Astrocyte (in vitro differentiated cells and primary cell): Measurements from ENCODE around the gene CBFB.

Experiments used
- EZH2 ChIP-seq: IDR thresholded peaks from 2 replicates; pipeline ENCODE4 v1.6.1; 2012; ENCODE audit warnings: mild to moderate bottlenecking, low read length, inconsistent platforms; ENCODE audit not compliant: insufficient read depth
- TF ChIP-seq, protein P1 (sequence below): IDR thresholded peaks from 2 replicates; pipeline ENCODE4 v1.5.1; 2011; ENCODE audit warnings: low read depth, mild to moderate bottlenecking, inconsistent platforms, low read length, moderate library complexity; ENCODE audit not compliant: insufficient read depth

DNA sequence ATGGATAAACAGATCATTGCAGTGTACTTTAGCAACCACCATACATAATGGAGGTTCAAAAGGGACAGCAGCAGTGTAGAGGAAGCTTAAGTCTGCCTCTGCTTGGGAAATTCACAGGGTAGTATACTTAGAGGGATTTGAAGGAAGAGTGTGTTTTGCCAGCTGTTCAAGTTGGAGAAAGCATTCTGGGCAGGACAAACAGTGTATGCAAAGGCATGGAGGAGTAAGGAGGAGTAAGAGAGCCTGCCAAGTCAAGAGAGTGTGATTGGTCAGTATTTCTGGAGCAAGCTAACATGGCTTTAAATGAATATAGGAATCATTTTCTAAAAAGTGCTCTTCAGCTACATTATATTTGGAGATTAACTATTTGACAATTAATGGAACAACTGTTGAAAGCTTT is 57.9 kb downstream of the CBFB start:
- TF ChIP-seq, protein P1, sequence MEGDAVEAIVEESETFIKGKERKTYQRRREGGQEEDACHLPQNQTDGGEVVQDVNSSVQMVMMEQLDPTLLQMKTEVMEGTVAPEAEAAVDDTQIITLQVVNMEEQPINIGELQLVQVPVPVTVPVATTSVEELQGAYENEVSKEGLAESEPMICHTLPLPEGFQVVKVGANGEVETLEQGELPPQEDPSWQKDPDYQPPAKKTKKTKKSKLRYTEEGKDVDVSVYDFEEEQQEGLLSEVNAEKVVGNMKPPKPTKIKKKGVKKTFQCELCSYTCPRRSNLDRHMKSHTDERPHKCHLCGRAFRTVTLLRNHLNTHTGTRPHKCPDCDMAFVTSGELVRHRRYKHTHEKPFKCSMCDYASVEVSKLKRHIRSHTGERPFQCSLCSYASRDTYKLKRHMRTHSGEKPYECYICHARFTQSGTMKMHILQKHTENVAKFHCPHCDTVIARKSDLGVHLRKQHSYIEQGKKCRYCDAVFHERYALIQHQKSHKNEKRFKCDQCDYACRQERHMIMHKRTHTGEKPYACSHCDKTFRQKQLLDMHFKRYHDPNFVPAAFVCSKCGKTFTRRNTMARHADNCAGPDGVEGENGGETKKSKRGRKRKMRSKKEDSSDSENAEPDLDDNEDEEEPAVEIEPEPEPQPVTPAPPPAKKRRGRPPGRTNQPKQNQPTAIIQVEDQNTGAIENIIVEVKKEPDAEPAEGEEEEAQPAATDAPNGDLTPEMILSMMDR: no peak
- TF ChIP-seq EZH2: no peak
